ENCODE measurements around the gene PIRT.

DNA sequence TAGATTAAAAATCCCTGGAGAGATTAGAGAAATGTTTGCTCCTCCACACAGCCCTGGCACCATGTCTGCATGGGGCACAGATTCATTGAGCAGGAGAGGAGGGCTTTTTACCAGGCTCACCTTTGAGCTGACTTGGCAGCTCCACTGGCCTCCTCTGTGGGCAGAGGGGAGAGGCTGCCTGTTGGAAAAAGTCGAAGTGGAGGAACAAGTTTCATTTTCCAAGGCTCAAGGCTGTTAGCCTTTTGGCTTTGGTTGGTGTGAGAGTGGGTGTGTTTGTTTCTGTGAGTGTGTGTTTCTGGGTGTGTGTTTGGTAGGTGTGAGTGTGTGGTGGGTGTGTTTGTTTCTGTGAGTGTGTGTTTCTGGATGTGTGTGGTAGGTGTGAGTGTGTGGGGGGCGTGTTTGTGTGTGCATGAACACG, 39.5 kb downstream of the PIRT start:
- TF ChIP-seq, protein P1, sequence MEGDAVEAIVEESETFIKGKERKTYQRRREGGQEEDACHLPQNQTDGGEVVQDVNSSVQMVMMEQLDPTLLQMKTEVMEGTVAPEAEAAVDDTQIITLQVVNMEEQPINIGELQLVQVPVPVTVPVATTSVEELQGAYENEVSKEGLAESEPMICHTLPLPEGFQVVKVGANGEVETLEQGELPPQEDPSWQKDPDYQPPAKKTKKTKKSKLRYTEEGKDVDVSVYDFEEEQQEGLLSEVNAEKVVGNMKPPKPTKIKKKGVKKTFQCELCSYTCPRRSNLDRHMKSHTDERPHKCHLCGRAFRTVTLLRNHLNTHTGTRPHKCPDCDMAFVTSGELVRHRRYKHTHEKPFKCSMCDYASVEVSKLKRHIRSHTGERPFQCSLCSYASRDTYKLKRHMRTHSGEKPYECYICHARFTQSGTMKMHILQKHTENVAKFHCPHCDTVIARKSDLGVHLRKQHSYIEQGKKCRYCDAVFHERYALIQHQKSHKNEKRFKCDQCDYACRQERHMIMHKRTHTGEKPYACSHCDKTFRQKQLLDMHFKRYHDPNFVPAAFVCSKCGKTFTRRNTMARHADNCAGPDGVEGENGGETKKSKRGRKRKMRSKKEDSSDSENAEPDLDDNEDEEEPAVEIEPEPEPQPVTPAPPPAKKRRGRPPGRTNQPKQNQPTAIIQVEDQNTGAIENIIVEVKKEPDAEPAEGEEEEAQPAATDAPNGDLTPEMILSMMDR (conservative IDR thresholded peaks at IDR 0.05; ENCODE audit: low read length) = no peak
- no peak for TF ChIP-seq EZH2phosphoT487 (IDR thresholded peaks at IDR 0.05; ENCODE audit: borderline replicate concordance)

Data from Loucy (cell line).